Stimulated activated naive CD8-positive, alpha-beta T cell treated with anti-CD3 and anti-CD28 coated beads, Interleukin-15, Interleukin-2, amounts not matched to agents 100 ng/mL and 50 ng/mL, for 24 hours (primary cell): ENCODE results near the gene EXT2.

Source experiments
- H3K27ac Mint-ChIP-seq: one replicate; pipeline ENCODE4 v1.8.0; 2021; ENCODE audit warnings: mild to moderate bottlenecking, mixed read lengths
- H3K27me3 Mint-ChIP-seq: one replicate; pipeline ENCODE4 v1.8.0; 2021; ENCODE audit warnings: mixed read lengths
- H3K36me3 Mint-ChIP-seq: one replicate; pipeline ENCODE4 v1.8.0; 2021; ENCODE audit warnings: low read depth, mixed read lengths
- H3K4me1 Mint-ChIP-seq: one replicate; pipeline ENCODE4 v1.8.0; 2021; ENCODE audit warnings: low read depth, mixed read lengths
- H3K4me3 Mint-ChIP-seq: one replicate; pipeline ENCODE4 v1.8.0; 2021; ENCODE audit warnings: mild to moderate bottlenecking, mixed read lengths
- H3K9me3 Mint-ChIP-seq: one replicate; pipeline ENCODE4 v1.8.0; 2021; ENCODE audit warnings: mixed read lengths

EXT2 gene

GRCh38 chr11:44288133-44288526 is 192.7 kb downstream of the EXT2 start:
- H3K27ac Mint-ChIP-seq: no peak overlapping the region

GRCh38 chr11:44290208-44290607 is 194.7 kb downstream of the EXT2 start:
- H3K4me1 Mint-ChIP-seq: no peaks in the 10 kb centered on the region
- peaks cover 16% of the 10 kb centered on the region for H3K27me3 Mint-ChIP-seq
- H3K27ac Mint-ChIP-seq: no peak overlapping the region
- H3K36me3 Mint-ChIP-seq: no peaks in the 10 kb centered on the region
- H3K4me3 Mint-ChIP-seq: no peak overlapping the region
- no peaks in the 10 kb centered on the region for H3K9me3 Mint-ChIP-seq

More at GRCh38 chr11:44288133-44288526, 192.7 kb downstream of the EXT2 start:
- H3K9me3 Mint-ChIP-seq: no peaks in the 10 kb centered on the region
- peaks cover 7% of the 10 kb centered on the region for H3K27me3 Mint-ChIP-seq
- H3K36me3 Mint-ChIP-seq: no peaks in the 10 kb centered on the region
- no peaks in the 10 kb centered on the region for H3K4me1 Mint-ChIP-seq
- H3K4me3 Mint-ChIP-seq: no peak overlapping the region
